ENCODE measurements around the gene SMCO3.
A peak's percentile ranks its signal among the peaks of the same experiment; 100 is the strongest.
"Not testable (repeated sequence)": the region's sequence is repeated elsewhere in the genome, so short reads cannot be mapped to it uniquely, and the experiment has no call there.

The SMCO3 gene

GRCh38 chr12:14769466-14769968 lies 44.5 kb downstream of the SMCO3 start:
- peak; percentile 27 for DNase-seq (ENCODE audit: low spot score)
- TF ChIP-seq CTCF (IDR thresholded peaks at IDR 0.05; ENCODE audit: borderline replicate concordance, control extremely low read depth, extremely low read depth, insufficient read depth, missing control alignments): no peak
- in situ Hi-C loops (cut with MboI; ENCODE audit: low sequenced_read_pairs, unreplicated experiment): no loop called here

- peak; percentile 33 for DNase-seq (ENCODE audit: low spot score)
- no peak for TF ChIP-seq CTCF (IDR thresholded peaks at IDR 0.05; ENCODE audit: borderline replicate concordance, control extremely low read depth, extremely low read depth, insufficient read depth, missing control alignments)
- in situ Hi-C loops (cut with MboI; ENCODE audit: low sequenced_read_pairs, unreplicated experiment): no loop called here
Observed at GRCh38 chr12:14768823-14769405, 45.1 kb downstream of the SMCO3 start.

DNA sequence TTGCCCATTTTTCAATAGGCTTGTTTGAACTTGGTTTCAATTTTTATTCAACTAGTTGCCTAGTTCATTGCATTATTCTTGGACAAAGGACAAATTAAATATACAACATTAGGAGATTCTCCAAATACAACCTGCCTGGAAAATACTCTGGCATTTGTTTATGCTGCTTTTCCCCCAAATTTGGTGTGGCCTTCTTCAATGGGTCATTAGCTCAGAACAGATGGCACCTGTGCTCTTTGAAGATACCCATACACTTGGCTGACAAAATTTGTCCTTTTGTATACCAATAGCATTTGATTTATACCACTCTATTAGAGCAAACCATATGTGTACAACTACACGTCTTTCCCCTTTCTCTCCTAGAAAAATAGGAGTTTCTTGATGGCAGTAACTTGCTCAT lies 46.4 kb downstream of the SMCO3 start:
- TF ChIP-seq CTCF (IDR thresholded peaks at IDR 0.05; ENCODE audit: borderline replicate concordance, control extremely low read depth, extremely low read depth, insufficient read depth, missing control alignments): no peak
- DNase-seq (ENCODE audit: low spot score): no peak
- in situ Hi-C loops (cut with MboI; ENCODE audit: low sequenced_read_pairs, unreplicated experiment): no loop called here

GRCh38 chr12:14766649-14767215 lies 47.2 kb downstream of the SMCO3 start:
- DNase-seq (ENCODE audit: low spot score): no peak
- in situ Hi-C loops (cut with MboI; ENCODE audit: low sequenced_read_pairs, unreplicated experiment): no loop called here
- no peak for TF ChIP-seq CTCF (IDR thresholded peaks at IDR 0.05; ENCODE audit: borderline replicate concordance, control extremely low read depth, extremely low read depth, insufficient read depth, missing control alignments)

DNA sequence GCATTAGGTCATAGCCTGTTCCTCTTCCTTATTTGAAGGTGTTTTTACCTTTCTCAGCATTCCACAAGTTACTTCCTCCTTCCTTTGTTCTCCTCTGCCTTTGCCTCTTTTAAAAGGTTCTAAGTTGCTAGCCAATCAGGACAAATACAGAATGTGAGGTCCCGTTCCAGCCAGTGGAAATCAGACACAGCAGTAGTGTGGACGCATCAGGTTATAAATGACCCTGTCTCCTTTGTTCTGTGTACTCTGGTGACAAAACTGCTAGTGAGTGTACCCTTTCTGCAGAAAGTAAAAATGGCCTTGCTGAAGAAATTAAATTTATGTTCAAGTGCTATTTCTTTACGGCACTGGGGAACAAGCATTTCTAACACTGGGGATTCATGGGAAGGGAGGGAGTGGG lies 48.0 kb downstream of the SMCO3 start:
- in situ Hi-C loops (cut with MboI; ENCODE audit: low sequenced_read_pairs, unreplicated experiment); DNase-seq (ENCODE audit: low spot score): not testable (repeated sequence)

- no peak for DNase-seq (ENCODE audit: low spot score)
- TF ChIP-seq CTCF (IDR thresholded peaks at IDR 0.05; ENCODE audit: borderline replicate concordance, control extremely low read depth, extremely low read depth, insufficient read depth, missing control alignments): no peak
- in situ Hi-C loops (cut with MboI; ENCODE audit: low sequenced_read_pairs, unreplicated experiment): no loop called here
Observed at GRCh38 chr12:14765398-14765797, 48.6 kb downstream of the SMCO3 start.

GRCh38 chr12:14759711-14760280 lies 54.2 kb downstream of the SMCO3 start:
- DNase-seq (ENCODE audit: low spot score); in situ Hi-C loops (cut with MboI; ENCODE audit: low sequenced_read_pairs, unreplicated experiment): not testable (repeated sequence)
